ENCODE measurements around the gene KIAA0232.
"Not testable (repeated sequence)": the region's sequence is repeated elsewhere in the genome, so short reads cannot be mapped to it uniquely, and the experiment has no call there.

Gene KIAA0232

DNA sequence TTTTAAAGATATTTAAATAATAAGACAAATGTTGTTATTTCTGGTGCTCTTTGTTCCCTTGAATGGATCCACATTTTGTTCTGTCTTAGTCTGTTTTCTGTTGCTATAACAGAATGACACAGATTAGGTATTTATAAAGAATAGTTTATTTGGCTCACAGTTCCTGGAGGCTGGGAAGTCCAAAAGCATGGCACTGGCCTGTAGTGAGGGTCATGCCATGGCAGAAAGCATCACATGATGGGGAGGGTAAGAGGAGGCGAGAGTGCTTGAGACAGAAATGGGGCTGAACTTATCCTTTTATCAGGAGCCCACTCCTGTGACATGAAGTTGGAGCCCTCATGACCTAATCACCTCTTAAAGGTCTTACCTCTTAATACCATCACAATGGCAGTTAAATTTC, 38.2 kb downstream of the KIAA0232 start:
- Mint-ChIP-seq H3K27ac (no peak overlapping the region), H3K27me3 (no peaks in the 10 kb centered on the region), H3K4me1 (ENCODE audit: low read depth) (peaks cover 5% of the 10 kb centered on the region), H3K4me3 (no peak overlapping the region), H3K36me3 (ENCODE audit: low read depth) (peaks cover 61% of the 10 kb centered on the region), H3K9me3 (peaks cover 26% of the 10 kb centered on the region)
- intact Hi-C loops (cut with micrococcal nuclease) = no loop called here

DNA sequence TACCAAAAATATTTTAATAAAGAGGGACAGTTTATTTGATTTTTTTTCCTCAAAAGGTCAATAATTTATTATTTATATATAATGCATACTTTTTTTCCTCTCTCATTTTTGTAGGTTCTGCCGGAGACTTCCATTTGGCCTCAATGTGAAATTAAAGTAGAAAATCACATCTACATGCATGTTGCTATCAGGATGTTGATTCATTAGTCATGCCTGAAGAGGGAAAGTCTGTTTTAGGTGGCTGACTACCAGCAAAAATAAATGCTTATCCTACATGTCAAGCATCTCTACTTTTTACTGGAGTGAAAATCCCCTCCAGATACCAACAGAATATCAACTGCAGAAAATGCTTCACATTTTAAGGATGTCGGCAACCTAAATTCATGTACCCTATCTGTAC, 41.5 kb downstream of the KIAA0232 start:
- H3K36me3 Mint-ChIP-seq (ENCODE audit: low read depth) = peaks cover 59% of the 10 kb centered on the region
- peaks cover 19% of the 10 kb centered on the region for H3K9me3 Mint-ChIP-seq
- H3K4me1 Mint-ChIP-seq (ENCODE audit: low read depth) = peaks cover 6% of the 10 kb centered on the region
- no peak overlapping the region for H3K4me3 Mint-ChIP-seq
- intact Hi-C loops (cut with micrococcal nuclease) = no loop called here
- no peaks in the 10 kb centered on the region for H3K27me3 Mint-ChIP-seq
- no peak overlapping the region for H3K27ac Mint-ChIP-seq

DNA sequence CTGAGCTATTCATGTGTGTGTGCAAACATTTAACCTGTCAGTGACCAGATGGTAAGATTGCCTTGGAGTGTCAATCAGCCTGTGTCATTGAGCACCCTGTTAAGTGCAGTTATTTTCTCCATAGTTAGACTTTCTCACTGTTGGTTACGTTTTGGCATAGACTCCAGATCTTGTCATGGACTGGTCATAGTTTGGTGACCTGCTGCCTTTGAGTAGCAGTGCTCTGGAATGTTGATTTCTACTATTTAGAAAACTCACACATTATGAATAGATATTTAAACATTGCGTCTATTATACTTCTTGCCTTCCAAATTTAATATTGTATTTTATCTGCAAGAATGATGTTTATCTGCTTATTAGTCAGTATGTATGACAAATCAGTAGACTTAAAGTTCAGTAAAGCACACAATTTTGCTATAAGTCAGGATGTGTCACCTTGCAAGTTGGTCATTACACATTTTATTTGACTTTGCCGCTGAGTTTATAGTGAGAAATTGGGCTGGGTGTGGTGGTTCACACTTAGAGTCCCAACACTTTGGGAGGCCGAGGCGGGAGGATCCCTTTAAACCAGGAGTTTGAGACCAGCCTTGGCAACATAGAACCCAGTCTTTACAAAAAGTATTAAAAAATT, 42.4 kb downstream of the KIAA0232 start:
- Mint-ChIP-seq H3K27me3 (no peaks in the 10 kb centered on the region), H3K4me3 (no peak overlapping the region), H3K27ac (peak overlapping the region; percentile 15), H3K36me3 (ENCODE audit: low read depth) (peaks cover 57% of the 10 kb centered on the region), H3K9me3 (peaks cover 12% of the 10 kb centered on the region), H3K4me1 (ENCODE audit: low read depth) (peaks cover 6% of the 10 kb centered on the region)
- intact Hi-C loops (cut with micrococcal nuclease) = no loop called here

GRCh38 chr4:6825403-6825802, 42.9 kb downstream of the KIAA0232 start:
- Mint-ChIP-seq H3K27ac (peak overlapping the region; percentile 15), H3K9me3 (peaks cover 7% of the 10 kb centered on the region), H3K27me3 (no peaks in the 10 kb centered on the region), H3K36me3 (ENCODE audit: low read depth) (peaks cover 53% of the 10 kb centered on the region), H3K4me3 (no peak overlapping the region), H3K4me1 (ENCODE audit: low read depth) (peaks cover 6% of the 10 kb centered on the region)
- intact Hi-C loops (cut with micrococcal nuclease) = no loop called here

DNA sequence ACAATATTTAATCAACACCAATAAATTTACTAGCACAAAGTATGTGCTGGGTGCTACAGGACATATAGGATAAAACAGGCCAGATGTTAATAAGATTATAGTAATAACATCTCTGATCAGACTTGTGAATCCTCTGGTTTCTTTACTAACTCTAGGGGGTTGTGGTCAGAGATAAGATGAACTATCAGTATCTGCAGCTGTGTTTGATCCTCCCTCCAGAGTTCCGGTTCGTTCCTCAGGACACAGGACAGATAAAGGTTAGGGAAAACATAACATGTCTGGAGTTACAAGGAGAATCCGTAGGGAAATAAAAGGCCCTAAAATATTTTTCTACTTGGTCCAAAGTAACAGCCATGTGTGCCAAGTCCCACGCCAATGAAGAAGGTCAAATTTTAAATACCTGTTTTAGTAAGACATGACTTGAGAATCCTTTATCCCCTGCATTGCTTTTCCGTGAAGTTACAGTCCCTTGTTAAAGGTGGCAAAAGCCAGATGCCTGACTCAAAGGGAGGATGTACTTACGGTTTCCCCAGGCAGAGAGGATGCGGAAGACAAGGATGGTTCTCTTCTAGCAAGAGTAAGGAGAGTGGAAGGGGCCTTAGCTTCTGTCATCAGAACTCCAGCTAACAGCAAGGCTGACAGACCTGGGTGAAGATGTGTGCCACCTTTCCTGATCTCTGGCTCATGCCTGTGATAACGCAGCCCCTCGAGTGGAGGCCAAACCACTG, 44.4 kb downstream of the KIAA0232 start:
- Mint-ChIP-seq H3K9me3 (no peaks in the 10 kb centered on the region), H3K36me3 (ENCODE audit: low read depth) (peaks cover 68% of the 10 kb centered on the region), H3K4me3 (no peak overlapping the region), H3K27ac (no peak overlapping the region), H3K27me3 (no peaks in the 10 kb centered on the region), H3K4me1 (ENCODE audit: low read depth) (peaks cover 12% of the 10 kb centered on the region)
- intact Hi-C loops (cut with micrococcal nuclease) = no loop called here

GRCh38 chr4:6829086-6829485, 46.6 kb downstream of the KIAA0232 start:
- Mint-ChIP-seq H3K9me3 (no peaks in the 10 kb centered on the region), H3K27me3 (no peaks in the 10 kb centered on the region), H3K36me3 (ENCODE audit: low read depth) (peaks cover 86% of the 10 kb centered on the region), H3K27ac (no peak overlapping the region), H3K4me3 (no peak overlapping the region), H3K4me1 (ENCODE audit: low read depth) (peaks cover 13% of the 10 kb centered on the region)
- intact Hi-C loops (cut with micrococcal nuclease) = no loop called here

DNA sequence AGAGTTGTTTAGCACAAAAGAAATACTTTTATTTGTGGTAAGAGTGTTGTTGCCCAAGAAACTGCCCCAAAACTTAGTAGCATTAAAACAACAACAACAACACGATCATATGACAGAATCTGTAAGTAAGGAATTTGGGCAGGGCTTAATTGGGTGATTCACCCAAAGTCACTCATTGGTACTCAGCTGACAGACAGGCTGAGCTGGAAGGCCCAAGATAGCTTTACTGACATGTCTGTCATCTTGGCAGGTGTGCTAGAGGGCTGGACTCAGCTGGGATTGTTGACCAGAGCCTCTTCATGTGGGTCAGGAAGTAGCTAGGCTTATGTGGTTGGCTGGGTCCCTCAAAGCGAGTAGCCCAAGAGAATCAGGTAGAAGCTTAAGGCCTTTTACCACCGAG, 52.3 kb downstream of the KIAA0232 start:
- Mint-ChIP-seq H3K4me3 (no peak overlapping the region), H3K36me3 (ENCODE audit: low read depth) (peaks cover 73% of the 10 kb centered on the region), H3K4me1 (ENCODE audit: low read depth) (peaks cover 14% of the 10 kb centered on the region), H3K27ac (no peak overlapping the region), H3K27me3 (no peaks in the 10 kb centered on the region), H3K9me3 (no peaks in the 10 kb centered on the region)
- intact Hi-C loops (cut with micrococcal nuclease) = loop anchor here (5.0 kb wide), 1 partner anchor 38 kb away; no protein-coding TSS in a partner anchor

DNA sequence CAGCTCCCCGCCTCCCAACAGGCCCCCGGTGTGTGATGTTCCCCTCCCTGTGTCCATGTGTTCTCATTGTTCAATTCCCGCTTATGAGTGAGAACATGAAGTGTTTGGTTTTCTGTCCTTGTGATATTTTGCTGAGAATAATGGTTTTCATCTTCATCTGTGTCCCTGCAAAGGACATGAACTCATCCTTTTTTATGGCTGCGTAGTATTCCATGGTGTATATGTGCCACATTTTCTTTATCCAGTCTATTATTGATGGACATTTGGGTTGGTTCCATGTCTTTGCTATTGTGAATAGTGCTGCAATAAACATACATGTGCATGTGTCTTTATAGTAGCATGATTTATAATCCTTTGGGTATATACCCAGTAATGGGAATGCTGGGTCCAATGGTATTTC, 53.1 kb downstream of the KIAA0232 start:
- H3K27ac Mint-ChIP-seq; H3K27me3 Mint-ChIP-seq; intact Hi-C loops (cut with micrococcal nuclease); H3K9me3 Mint-ChIP-seq; H3K4me3 Mint-ChIP-seq: not testable (repeated sequence)
- Mint-ChIP-seq H3K4me1 (ENCODE audit: low read depth) (peaks cover 19% of the 10 kb centered on the region), H3K36me3 (ENCODE audit: low read depth) (peaks cover 70% of the 10 kb centered on the region)

DNA sequence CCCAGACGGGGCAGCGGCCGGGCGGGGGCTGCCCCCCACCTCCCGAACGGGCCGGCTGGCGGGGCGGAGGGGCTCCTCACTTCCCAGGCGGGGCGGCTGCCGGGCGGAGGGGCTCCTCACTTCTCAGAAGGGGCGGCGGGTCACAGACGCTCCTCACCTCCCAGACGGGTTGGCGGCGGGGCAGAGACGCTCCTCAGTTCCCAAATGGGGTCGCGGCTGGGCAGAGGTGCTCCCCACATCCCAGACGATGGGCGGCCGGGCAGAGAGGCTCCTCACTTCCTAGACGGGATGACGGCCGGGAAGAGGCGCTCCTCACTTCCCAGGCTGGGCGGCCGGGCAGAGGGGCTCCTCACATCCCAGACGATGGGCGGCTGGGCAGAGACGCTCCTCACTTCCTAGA, 54.6 kb downstream of the KIAA0232 start:
- H3K27ac Mint-ChIP-seq; intact Hi-C loops (cut with micrococcal nuclease); H3K9me3 Mint-ChIP-seq; H3K4me3 Mint-ChIP-seq; H3K27me3 Mint-ChIP-seq: not testable (repeated sequence)
- peaks cover 13% of the 10 kb centered on the region for H3K4me1 Mint-ChIP-seq (ENCODE audit: low read depth)
- peaks cover 61% of the 10 kb centered on the region for H3K36me3 Mint-ChIP-seq (ENCODE audit: low read depth)

GRCh38 chr4:6839579-6839978, 57.1 kb downstream of the KIAA0232 start:
- Mint-ChIP-seq H3K4me1 (ENCODE audit: low read depth) (peaks cover 13% of the 10 kb centered on the region), H3K27ac (no peak overlapping the region), H3K4me3 (no peak overlapping the region), H3K27me3 (no peaks in the 10 kb centered on the region), H3K36me3 (ENCODE audit: low read depth) (peaks cover 65% of the 10 kb centered on the region), H3K9me3 (no peaks in the 10 kb centered on the region)
- intact Hi-C loops (cut with micrococcal nuclease) = no loop called here

DNA sequence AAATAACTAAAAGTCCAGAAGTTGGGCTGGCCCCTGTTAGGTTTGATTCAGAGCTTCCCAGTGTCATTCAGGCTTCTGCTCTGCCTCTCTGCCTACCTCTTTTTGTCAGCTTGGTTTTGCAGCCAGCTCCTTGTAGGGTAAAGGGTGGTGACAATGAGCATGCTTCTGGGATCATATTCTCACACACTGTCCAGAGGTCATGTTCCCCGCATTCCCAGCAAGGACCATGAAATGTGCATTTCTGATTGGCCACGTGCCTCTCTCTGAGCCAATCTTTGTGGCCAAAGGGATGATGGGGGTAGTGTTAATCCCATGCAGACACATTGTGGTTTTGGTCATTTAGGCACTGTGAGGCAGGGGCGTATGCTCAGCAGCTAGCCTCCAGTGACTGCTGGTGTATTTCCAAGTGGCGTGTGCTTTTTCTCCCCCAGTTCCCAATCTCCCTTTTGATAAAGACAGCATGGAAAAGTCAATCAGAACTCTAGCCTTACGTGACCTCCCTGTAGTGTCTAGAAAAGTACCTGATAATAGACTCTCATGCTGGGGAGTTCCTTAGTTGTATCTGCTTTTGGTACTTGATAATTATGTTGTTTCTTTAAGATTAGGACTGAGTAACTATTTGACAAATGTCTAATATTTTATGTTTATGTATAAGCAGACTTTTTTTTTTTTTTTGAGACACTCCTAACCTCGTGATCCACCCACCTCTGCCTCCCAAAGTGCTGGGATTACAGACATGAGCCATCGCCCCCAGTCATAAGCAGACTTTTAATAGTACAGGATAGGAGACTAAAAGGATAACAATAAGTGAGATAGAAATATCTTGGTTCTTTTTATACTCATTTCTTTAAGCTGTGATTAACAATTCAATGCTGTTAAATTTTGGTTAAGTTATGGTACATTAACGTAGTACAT, 57.8 kb downstream of the KIAA0232 start:
- Mint-ChIP-seq H3K9me3 (no peaks in the 10 kb centered on the region), H3K4me1 (ENCODE audit: low read depth) (peaks cover 13% of the 10 kb centered on the region), H3K36me3 (ENCODE audit: low read depth) (peaks cover 65% of the 10 kb centered on the region), H3K27ac (no peak overlapping the region), H3K4me3 (no peak overlapping the region), H3K27me3 (no peaks in the 10 kb centered on the region)
- intact Hi-C loops (cut with micrococcal nuclease) = no loop called here

- intact Hi-C loops (cut with micrococcal nuclease) = no loop called here
- Mint-ChIP-seq H3K4me3 (no peak overlapping the region), H3K36me3 (ENCODE audit: low read depth) (peaks cover 72% of the 10 kb centered on the region), H3K27me3 (no peaks in the 10 kb centered on the region), H3K4me1 (ENCODE audit: low read depth) (peaks cover 4% of the 10 kb centered on the region), H3K27ac (no peak overlapping the region), H3K9me3 (no peaks in the 10 kb centered on the region)
Measured at GRCh38 chr4:6845027-6845426, 62.5 kb downstream of the KIAA0232 start.

- Mint-ChIP-seq H3K4me1 (ENCODE audit: low read depth) (no peaks in the 10 kb centered on the region), H3K36me3 (ENCODE audit: low read depth) (peaks cover 78% of the 10 kb centered on the region), H3K9me3 (no peaks in the 10 kb centered on the region), H3K27me3 (no peaks in the 10 kb centered on the region), H3K4me3 (no peak overlapping the region), H3K27ac (no peak overlapping the region)
- intact Hi-C loops (cut with micrococcal nuclease) = no loop called here
Measured at GRCh38 chr4:6845574-6845973, 63.0 kb downstream of the KIAA0232 start.

DNA sequence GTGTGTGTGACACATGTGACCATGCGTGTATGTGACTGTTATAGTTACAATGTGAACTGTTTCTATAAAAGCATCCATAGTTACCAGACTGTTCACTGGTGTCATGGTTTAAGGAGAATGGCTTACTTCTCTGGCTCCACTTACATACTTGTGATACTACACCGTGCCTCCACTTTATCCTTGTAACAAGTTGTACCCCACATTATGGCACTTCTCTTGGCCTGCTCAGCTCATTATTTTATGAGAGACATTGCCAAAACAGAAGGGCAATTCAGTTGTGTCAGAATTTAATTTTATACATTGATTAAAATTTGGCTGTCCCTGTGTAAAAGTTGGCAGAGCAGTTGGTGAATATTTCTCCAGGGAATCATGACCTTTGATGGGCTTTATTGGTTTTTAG, 64.7 kb downstream of the KIAA0232 start:
- intact Hi-C loops (cut with micrococcal nuclease) = no loop called here
- Mint-ChIP-seq H3K27me3 (no peaks in the 10 kb centered on the region), H3K27ac (no peak overlapping the region), H3K9me3 (no peaks in the 10 kb centered on the region), H3K4me3 (no peak overlapping the region), H3K36me3 (ENCODE audit: low read depth) (peaks cover 86% of the 10 kb centered on the region), H3K4me1 (ENCODE audit: low read depth) (no peaks in the 10 kb centered on the region)

Measured in dendritic cell treated with granulocyte-macrophage colony-stimulating factor and Interleukin-4, amounts not matched to agents 40 ng/mL and 50 ng/mL, for 4 days (primary cell).